Measurements from ENCODE around the gene PRRX2. TPM values are rescaled to one million over a fixed set of nuclear protein-coding genes. Genes with fewer than 3 reads are reported as not detected.

The PRRX2 gene
- total RNA-seq, 1 donor from 2014 or later = 5.6 TPM

DNA sequence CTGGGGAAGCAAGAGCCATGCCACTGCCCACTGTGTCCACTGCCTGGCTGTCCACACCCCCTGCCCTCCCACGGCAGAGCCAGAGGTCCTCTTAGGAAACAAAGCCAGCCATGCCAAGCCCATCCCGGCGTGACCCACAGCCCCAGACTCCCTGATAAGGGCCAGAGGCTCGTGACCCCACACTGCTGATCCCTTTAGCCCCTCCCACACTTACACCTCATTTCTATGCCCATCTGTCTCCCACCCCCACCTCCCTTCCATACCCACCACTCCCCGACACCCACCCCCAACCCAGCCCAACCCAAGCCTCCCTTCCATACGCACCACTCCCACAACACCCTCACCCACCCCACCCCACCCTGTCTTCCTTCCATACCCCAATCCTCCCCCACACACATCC is 70.1 kb downstream of the PRRX2 start:
- H3K4me1 Mint-ChIP-seq (ENCODE audit: unreplicated experiment) = peaks cover 5% of the 10 kb centered on the region
- H3K9me3 Mint-ChIP-seq (ENCODE audit: unreplicated experiment) = no peaks in the 10 kb centered on the region
- H3K27me3 Mint-ChIP-seq (ENCODE audit: unreplicated experiment) = peaks cover 11% of the 10 kb centered on the region
- H3K4me3 Mint-ChIP-seq (ENCODE audit: unreplicated experiment) = no peak overlapping the region
- H3K36me3 Mint-ChIP-seq (ENCODE audit: unreplicated experiment) = no peaks in the 10 kb centered on the region
- TF ChIP-seq, protein P1, sequence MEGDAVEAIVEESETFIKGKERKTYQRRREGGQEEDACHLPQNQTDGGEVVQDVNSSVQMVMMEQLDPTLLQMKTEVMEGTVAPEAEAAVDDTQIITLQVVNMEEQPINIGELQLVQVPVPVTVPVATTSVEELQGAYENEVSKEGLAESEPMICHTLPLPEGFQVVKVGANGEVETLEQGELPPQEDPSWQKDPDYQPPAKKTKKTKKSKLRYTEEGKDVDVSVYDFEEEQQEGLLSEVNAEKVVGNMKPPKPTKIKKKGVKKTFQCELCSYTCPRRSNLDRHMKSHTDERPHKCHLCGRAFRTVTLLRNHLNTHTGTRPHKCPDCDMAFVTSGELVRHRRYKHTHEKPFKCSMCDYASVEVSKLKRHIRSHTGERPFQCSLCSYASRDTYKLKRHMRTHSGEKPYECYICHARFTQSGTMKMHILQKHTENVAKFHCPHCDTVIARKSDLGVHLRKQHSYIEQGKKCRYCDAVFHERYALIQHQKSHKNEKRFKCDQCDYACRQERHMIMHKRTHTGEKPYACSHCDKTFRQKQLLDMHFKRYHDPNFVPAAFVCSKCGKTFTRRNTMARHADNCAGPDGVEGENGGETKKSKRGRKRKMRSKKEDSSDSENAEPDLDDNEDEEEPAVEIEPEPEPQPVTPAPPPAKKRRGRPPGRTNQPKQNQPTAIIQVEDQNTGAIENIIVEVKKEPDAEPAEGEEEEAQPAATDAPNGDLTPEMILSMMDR (IDR thresholded peaks at IDR 0.05) = no peak
- no peak overlapping the region for H3K27ac Mint-ChIP-seq (ENCODE audit: unreplicated experiment)
- no peak for DNase-seq (ENCODE audit: extremely low spot score, unreplicated experiment)

- TF ChIP-seq, protein P1 (IDR thresholded peaks at IDR 0.05) = no peak
- Mint-ChIP-seq H3K9me3 (ENCODE audit: unreplicated experiment) (no peaks in the 10 kb centered on the region), H3K27ac (ENCODE audit: unreplicated experiment) (no peak overlapping the region), H3K27me3 (ENCODE audit: unreplicated experiment) (peaks cover 9% of the 10 kb centered on the region), H3K4me3 (ENCODE audit: unreplicated experiment) (no peak overlapping the region), H3K4me1 (ENCODE audit: unreplicated experiment) (peaks cover 5% of the 10 kb centered on the region), H3K36me3 (ENCODE audit: unreplicated experiment) (no peaks in the 10 kb centered on the region)
- DNase-seq (ENCODE audit: extremely low spot score, unreplicated experiment) = no peak
Observed at GRCh38 chr9:129736334-129736733, 70.9 kb downstream of the PRRX2 start.

GRCh38 chr9:129737479-129738274 is 72.2 kb downstream of the PRRX2 start:
- peak; percentile 94 for DNase-seq (ENCODE audit: extremely low spot score, unreplicated experiment)
- Mint-ChIP-seq H3K27ac (ENCODE audit: unreplicated experiment) (no peak overlapping the region), H3K36me3 (ENCODE audit: unreplicated experiment) (no peaks in the 10 kb centered on the region), H3K27me3 (ENCODE audit: unreplicated experiment) (no peaks in the 10 kb centered on the region), H3K4me1 (ENCODE audit: unreplicated experiment) (peaks cover 5% of the 10 kb centered on the region), H3K9me3 (ENCODE audit: unreplicated experiment) (no peaks in the 10 kb centered on the region), H3K4me3 (ENCODE audit: unreplicated experiment) (peak overlapping the region; percentile 51)
- TF ChIP-seq, protein P1 (IDR thresholded peaks at IDR 0.05) = peak; percentile 97

- Mint-ChIP-seq H3K27ac (ENCODE audit: unreplicated experiment) (no peak overlapping the region), H3K36me3 (ENCODE audit: unreplicated experiment) (no peaks in the 10 kb centered on the region), H3K9me3 (ENCODE audit: unreplicated experiment) (no peaks in the 10 kb centered on the region), H3K27me3 (ENCODE audit: unreplicated experiment) (no peaks in the 10 kb centered on the region), H3K4me1 (ENCODE audit: unreplicated experiment) (peaks cover 5% of the 10 kb centered on the region), H3K4me3 (ENCODE audit: unreplicated experiment) (no peak overlapping the region)
- no peak for DNase-seq (ENCODE audit: extremely low spot score, unreplicated experiment)
- TF ChIP-seq, protein P1 (IDR thresholded peaks at IDR 0.05) = no peak
Observed at GRCh38 chr9:129739432-129739831, 74.0 kb downstream of the PRRX2 start.

DNA sequence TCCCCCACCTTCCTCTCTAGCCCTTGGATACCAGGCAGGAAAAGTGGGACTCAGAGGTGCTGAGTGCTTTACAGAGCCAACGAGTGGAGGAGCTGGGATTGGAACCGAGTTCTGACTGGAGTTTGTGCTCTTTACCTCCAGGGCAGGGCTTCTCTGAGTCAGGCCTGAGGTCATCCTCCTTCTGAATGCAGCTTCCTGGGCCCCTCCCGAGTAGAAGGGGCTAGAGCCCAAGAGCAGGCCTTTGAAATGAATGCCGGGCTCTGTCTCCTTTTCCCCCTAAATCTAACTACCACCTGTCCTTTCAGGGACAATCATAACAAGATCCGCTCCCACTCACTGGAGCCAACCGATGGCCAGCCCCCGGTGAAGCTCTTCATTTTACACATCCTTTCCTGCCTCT is 74.7 kb downstream of the PRRX2 start:
- no peaks in the 10 kb centered on the region for H3K9me3 Mint-ChIP-seq (ENCODE audit: unreplicated experiment)
- DNase-seq (ENCODE audit: extremely low spot score, unreplicated experiment) = no peak
- TF ChIP-seq, protein P1 (IDR thresholded peaks at IDR 0.05) = no peak
- H3K27ac Mint-ChIP-seq (ENCODE audit: unreplicated experiment) = no peak overlapping the region
- no peaks in the 10 kb centered on the region for H3K27me3 Mint-ChIP-seq (ENCODE audit: unreplicated experiment)
- H3K4me3 Mint-ChIP-seq (ENCODE audit: unreplicated experiment) = no peak overlapping the region
- H3K4me1 Mint-ChIP-seq (ENCODE audit: unreplicated experiment) = peaks cover 5% of the 10 kb centered on the region
- no peaks in the 10 kb centered on the region for H3K36me3 Mint-ChIP-seq (ENCODE audit: unreplicated experiment)

Data from osteocyte (in vitro differentiated cells).